GM19463 (cell line): ENCODE measurements around the gene IFT57.
"Not testable (repeated sequence)": the region's sequence is repeated elsewhere in the genome, so short reads cannot be mapped to it uniquely, and the experiment has no call there.

Experiments
- ATAC-seq: cut with Tn5 transposase; IDR thresholded peaks from one replicate; pipeline ENCODE4 v1.9.1; 2021; ENCODE audit warnings: mild to moderate bottlenecking, moderate library complexity; ENCODE audit not compliant: unreplicated experiment

IFT57 gene, protein sequence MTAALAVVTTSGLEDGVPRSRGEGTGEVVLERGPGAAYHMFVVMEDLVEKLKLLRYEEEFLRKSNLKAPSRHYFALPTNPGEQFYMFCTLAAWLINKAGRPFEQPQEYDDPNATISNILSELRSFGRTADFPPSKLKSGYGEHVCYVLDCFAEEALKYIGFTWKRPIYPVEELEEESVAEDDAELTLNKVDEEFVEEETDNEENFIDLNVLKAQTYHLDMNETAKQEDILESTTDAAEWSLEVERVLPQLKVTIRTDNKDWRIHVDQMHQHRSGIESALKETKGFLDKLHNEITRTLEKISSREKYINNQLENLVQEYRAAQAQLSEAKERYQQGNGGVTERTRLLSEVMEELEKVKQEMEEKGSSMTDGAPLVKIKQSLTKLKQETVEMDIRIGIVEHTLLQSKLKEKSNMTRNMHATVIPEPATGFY

DNA sequence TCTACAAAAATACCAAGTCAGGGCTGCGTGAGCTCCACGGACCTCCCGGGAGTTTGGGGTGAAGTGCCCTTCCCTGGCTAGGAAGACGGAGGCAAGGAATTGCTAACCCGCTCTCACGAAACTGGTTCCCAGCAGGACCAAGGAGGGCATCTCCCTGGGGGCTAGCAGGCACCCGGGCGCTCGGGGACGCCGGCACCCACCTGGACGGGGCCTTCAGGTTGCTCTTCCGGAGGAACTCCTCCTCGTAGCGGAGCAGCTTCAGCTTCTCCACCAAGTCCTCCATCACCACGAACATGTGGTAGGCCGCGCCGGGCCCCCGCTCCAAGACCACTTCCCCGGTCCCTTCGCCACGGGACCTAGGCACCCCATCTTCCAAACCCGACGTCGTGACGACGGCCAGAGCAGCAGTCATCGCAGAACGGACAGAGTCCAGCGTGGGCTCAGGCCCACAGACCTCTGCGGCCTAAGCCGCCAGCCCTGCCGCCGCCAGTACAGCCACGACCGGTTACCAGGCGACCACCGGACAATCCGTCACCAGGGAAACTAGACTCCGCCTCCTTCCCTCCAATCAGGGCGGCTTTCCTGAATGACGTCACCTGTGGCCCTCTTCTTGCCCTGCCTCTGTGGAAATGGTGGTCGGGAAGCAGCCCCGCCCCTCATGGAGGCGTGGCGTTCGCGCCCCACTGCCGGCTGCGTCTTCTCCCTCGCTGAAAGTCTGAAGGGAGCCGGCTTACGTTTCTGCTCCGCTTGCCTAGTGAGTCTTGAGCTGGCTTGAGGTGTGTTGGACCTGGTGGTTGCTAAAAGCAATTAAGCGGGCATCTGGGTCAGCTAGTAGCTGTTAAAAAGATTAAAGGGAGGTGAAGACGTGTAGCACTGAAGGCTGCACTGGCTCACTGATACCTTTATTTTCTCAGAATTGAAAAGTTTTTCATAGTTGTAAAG is at the start of gene IFT57:
Gene IFT57 (minus strand): TSS at position 514 of the 942 bp plus-strand sequence. CDS start 102 bp downstream, at position 412.
- peak; percentile 91 for ATAC-seq

DNA sequence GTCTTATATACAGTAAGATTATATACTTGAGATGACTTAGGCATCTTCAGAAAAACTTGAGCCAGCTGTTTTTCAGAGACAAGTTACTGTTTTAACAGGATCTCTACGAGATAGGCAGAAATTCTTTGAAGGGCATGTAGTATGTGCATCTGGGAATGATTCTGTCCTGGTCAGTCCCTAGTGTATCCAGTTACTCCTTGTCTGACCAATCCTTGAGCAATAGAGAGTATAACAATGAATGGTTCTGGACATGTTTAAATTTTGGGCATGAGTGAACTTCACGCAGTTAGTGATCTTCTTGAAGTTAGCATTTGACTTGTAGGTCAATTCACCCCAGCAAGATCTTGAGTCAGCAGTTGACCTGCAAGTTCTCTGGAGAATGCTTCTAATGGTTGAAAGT is 49.4 kb upstream of the IFT57 start:
- ATAC-seq, result no peak

DNA sequence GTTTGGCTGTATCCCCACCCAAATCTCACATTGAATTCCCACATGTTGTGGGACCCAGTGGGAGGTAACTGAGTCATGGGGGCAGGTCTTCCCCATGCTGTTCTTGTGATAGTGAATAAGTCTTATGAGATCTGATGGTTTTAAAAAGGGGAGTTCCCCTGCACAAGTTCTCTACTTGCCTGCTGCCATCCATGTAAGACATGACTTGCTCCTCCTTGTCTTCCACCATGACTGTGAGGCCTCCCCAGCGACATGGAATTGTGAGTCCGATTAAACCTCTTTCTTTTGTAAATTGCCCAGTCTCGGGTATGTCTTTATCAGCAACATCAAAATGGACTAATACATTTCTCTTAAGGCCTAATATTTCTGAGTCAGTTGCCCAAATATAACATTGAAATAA is 46.0 kb upstream of the IFT57 start:
- not testable (repeated sequence) for ATAC-seq

DNA sequence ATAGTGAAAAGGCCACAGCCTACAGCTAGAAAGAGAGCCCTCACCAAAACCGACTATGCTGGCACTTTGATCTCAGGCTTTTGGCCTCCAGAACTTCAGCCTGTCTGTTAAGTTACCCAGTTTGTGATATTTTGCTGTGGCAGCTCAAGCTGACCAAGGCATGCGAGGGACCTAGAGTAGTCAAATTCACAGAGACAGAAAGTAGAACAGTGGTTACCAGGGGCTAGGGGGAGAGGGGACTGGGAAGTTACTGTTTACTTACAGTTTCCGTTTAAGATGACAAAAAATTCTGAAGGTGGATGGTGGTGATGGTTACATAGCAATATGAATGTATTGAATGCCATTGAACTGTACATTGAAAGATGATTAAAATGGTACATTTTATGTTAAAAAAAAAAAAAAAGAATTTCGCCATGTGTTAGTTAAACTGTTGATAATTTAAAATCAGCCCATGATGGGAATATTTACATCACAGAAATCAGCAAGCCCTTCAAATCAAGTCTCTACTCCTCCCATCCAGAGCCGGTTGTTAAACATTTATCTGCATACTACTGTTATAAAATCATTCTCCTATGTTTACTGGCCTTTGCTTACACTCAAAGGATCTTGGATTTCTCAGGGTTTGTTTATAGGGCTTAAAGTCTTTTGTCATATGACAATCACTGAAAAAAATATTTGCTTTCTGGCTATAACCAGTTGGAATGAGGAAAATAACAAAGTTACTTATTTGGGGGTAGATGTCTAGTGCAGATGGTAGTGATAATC is 42.5 kb upstream of the IFT57 start:
- ATAC-seq, result peak; percentile 77

- no peak for ATAC-seq
Observed at GRCh38 chr3:108255131-108255530, 32.9 kb upstream of the IFT57 start.

DNA sequence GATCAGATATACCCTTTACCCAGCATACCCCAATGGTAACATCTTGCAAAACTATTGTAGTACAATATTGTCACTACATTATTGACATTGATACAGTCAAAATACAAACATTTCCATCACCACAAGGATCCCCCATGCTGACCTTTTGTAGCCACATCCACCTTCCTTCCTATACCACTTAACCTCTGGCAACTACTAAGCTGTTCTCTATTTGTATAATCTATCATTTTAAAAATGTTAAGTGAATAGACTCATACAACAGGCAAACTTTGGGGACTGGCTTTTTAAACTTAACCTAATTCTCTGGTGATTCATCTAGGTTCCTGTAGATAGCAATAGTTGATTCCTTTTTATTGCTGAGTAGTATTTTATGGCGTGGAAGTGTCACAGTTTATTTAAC is 29.6 kb upstream of the IFT57 start:
- no peak for ATAC-seq

- ATAC-seq, result no peak
Observed at GRCh38 chr3:108251265-108251664, 29.0 kb upstream of the IFT57 start.

GRCh38 chr3:108250626-108251025 is 28.4 kb upstream of the IFT57 start:
- no peak for ATAC-seq

- ATAC-seq, result no peak
Observed at GRCh38 chr3:108243243-108243642, 21.0 kb upstream of the IFT57 start.

DNA sequence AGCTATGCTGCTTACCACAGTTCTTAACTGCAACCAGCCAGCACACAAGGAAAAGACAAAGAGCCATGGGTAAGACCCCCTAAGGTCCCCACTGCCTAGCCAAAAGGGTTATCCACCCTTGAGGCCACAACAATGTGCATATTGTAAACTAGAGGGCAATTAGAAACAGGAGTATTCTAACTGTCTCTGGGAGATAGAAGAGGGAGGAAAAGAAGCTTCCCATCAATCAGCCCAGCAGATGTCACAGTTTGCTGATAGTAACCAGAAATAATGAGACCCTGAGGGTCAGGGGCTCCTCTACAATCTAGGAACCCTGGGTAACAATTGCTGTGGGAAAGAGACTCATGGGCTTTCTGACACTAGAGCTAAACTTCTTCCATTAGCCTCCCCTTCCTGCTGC is 20.6 kb upstream of the IFT57 start:
- ATAC-seq, result no peak

DNA sequence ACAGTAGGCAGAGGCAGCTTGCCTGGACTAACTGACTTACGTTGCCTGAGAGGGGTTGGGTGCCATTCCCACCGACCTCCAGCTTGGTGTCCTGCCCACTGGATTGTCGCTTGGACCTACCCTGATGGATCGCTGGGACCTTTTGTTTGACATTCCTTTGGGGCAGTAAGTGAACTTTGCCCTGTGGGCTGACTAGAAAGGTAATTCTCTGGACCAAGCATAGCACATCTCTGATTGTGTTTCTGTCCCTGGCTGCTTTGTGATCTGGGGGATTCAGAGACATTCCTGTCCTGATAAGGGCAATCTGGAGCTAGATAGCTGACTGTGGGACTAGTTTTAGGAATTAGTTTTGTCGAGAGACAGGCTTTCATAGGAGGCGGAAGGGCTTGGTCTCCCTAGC is 19.5 kb upstream of the IFT57 start:
- no peak for ATAC-seq

- ATAC-seq, result no peak
Observed at GRCh38 chr3:108241146-108241545, 18.9 kb upstream of the IFT57 start.

DNA sequence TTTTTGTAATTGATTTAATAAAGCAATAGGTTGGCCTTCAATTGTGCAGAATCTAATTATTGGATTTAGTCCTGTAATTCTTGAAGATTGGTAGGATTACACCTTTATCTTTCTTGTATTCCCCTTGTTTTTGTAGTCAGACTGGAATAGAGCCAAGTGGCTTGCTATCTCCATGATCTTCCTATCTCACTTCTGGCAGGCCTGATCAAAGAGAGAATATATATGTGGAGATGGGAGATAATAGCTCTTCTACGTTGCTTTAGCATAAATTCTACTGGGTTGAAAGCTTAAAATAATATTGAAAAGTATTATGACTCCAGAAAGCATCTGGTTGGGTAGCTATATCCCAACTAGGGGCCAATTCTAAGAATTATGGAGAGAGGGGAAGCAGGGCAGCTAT is 16.9 kb upstream of the IFT57 start:
- no peak for ATAC-seq

DNA sequence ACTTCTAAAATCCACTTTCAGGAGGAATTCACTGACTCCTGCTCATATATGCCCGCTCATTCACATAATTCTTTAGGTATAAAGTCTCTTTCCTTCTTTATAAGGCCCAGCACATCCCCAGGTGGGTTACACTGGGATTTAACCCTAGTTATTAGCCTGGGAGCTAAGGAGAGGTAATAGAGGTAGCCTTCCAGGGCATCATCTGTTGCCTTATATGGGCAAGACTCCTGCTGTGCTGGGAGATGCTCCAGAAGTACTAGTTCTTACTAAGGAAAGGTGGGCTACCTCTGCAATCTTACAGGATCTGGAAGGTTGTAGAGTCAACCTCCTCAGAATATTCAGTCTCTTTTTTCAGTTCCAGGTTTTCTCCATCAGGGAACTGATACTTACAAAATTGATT is 13.1 kb upstream of the IFT57 start:
- ATAC-seq, result no peak

DNA sequence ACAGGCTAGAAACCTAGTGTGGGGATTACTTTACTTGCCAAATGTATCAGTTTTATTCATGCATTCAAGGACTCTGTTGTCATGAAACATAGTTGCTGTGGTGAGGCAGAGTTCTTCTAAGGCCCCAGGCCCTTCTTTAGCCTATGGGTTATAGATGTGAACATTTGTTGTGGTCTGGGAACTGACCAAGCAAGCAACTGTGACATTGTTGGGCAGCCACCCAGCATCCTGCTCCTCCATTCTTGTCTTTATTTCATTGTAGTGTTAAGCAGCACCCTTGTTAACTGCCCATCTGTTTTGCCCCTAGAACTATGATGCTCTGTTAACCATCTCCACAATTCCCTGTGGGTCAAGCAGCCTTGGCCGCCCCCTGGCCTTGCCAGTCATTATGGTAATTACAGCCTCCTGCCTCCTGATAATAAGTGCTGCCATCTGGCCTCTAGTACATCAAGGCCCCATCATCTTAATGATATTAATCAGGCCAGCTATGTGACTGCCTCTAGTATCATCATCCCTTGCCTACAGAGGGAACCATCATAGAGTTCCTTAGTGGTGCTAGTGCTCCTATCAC is 12.2 kb upstream of the IFT57 start:
- no peak for ATAC-seq

- no peak for ATAC-seq
Observed at GRCh38 chr3:108228286-108228685, 6.1 kb upstream of the IFT57 start.

DNA sequence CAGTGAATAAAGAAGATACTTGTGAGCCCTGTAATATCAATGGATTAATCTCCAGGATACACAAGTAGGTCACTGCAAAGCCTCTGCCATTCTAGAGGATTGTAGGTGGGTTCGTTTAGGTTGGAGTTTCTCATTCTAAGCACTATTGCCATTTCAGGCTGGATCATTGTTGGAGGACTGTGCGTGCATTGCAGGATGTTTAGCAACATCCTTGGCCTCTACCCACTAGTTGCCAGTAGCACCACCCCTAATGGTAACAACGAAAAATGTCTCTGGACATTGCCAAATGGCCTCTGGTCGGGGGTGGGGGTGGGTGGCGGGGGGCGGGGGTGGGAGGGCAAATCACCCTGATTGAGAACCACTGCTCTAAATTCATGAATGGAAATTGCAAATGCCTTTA is 4.9 kb upstream of the IFT57 start:
- no peak for ATAC-seq

GRCh38 chr3:108225221-108225620 is 3.0 kb upstream of the IFT57 start:
- ATAC-seq, result no peak

GRCh38 chr3:108223928-108224327 is 1.7 kb upstream of the IFT57 start:
- ATAC-seq, result no peak

DNA sequence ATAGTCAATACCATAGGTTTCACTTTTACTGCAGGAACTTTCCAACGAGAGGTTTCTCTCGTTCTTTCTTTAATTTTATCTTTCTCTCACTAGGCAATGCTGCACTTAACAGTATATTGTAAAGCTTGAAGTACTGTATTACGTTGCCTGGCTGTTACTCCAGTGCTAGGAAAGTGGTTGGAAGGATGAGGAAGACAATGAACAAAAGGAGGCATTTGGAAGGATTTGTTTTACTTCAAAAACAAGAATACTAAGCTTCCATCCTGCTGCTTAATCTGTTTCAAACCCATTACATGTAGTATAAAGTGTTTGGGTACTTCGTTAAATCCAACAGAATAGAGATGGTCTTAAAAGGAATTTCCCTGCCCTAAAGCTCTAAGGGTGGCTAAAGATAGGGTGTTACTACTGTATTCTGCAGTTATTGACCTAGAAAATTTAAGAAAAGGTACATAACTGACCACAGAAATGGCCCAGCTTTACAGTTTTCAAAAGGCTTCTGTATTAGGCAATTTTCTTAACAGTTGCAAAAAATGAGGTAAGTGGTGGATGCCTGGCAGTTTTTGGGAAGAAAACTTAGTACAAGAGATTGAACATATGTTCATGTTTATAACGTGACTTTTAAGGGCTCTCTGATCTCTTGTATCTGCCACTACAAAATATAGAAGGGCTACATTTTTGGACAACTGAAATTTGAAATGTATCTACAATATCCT is 785 bp upstream of the IFT57 start:
- no peak for ATAC-seq
